Stimulated activated CD4-positive, alpha-beta T cell treated with anti-CD3 and anti-CD28 coated beads, Interleukin-12 subunit alpha, Interleukin-12 subunit beta, amount 100 ng/mL, for 48 hours (primary cell): Measurements from ENCODE around the gene PHF5A.
"Not testable (repeated sequence)": the region's sequence is repeated elsewhere in the genome, so short reads cannot be mapped to it uniquely, and the experiment has no call there.

Source experiments
- DNase-seq, 3 donors: peaks; one replicate each; pipeline ENCODE4 v3.0.0-alpha.2; 2020; ENCODE audit warnings: low read depth in 2 of 3, low spot score in 1 of 3

Gene PHF5A

DNA sequence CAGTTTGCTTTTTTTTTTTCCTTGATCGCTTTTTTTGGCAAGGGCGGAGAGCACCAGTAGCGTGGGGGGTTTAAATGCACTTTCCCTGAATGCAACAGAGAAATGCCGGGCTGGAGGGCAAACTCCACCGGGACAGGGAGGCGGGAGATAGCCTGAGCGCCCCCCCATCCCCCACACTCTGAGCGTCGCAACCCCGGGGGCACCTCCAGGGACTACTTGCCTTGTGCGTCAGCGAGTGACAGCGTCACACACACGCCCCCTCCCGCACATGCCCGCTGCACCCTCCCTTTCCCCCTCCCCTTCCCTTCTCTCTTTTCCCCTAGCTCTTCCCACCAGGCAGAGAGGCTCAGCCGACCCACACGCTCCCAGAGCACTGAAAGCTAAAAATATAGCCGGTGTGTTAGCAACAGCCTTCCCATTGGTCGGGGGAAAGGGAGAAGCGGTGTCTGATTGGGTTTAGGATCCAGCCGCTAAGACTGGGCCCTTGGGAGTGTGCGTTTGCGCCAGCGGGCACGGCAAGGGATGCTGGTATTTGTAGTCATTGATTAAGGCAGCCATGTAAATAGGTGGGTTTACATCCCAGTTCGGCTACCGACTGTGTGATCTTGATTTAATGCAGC, 20.2 kb downstream of the PHF5A start:
- peak; percentile 83 to 89 (median 85) for DNase-seq

DNA sequence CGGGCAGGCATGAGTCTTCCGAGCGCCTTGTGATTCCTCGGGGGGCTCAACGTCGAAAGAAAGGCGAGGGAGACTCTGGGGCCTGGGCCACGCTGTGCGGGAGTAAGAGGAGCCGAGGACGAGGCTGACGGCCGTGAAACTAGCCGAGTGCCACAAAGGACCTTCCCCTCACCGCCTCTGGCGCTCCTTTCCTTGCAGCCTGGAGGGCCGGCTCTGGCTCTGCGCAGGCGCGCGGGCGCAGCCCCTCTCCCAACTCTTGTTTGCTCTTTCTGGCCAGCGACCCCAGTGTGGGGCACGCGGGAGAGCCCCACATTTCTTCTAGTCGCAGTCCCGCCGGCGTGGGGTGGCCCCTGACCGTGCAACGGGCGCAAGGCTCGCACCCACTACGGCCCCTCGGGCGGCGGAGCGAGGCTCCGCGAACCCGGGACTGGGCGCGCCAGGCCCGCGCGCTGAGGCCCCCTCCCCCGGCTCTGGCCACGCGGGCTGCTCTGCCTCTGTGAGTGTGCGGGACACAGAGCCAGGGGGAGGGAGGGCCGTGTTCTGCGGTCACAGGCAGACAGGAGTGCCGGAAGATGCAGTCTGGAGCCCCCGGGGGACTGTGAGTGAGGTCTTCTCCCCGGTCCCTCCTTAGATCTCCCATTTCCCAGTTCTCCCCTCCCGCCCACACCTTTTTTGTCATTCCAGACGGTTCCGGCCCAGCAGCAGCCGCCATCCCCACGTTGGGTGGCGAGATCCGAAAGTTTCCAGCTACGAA, 20.9 kb downstream of the PHF5A start:
- peak; percentile 27 to 62 (median 46) for DNase-seq

DNA sequence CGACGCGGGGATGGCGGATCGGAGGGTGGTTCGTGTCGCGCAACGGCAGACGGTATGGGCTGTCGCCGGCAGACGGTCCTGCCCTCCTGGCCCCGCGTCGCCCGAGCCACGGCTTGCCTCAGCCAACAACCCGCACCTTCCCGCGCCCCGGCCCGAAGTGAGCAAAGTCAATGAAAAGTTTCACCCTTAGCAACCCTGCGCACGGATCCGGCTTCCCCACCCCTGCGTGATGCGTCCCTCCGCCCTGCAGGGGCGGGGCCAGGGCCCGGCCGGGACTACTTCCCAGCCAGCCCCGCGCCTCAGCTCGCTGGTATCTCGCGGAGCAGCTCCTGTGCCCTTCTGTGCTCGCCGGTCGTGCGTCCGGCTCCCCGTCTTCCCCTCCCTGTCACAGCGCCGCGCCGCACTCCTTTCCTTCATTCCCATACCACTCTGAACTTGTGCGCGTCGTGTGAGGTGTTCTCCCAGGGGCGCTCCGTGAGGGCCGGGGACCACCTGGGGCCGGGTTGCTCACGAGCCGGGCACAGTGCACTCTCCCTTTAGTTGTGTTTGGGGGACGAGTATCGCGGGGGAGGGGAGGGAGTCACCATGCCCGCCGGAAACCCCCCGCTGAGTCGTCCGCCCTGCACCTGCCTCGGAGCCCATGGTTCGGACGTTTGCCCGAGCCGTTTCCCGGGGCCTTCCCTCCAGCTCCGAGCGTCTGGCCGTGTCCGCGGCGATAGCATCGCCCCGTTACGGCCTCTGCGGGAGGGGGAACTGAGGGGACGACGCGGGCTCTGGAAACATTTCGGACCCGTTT, 21.7 kb downstream of the PHF5A start, which contains the start of gene TOB2:
Gene TOB2, minus strand, starts transcription at position 163 of the 796 bp plus-strand sequence. CDS start 9,456 bp downstream, outside the sequence.
- peak; percentile 92 to 94 (median 93) for DNase-seq

DNA sequence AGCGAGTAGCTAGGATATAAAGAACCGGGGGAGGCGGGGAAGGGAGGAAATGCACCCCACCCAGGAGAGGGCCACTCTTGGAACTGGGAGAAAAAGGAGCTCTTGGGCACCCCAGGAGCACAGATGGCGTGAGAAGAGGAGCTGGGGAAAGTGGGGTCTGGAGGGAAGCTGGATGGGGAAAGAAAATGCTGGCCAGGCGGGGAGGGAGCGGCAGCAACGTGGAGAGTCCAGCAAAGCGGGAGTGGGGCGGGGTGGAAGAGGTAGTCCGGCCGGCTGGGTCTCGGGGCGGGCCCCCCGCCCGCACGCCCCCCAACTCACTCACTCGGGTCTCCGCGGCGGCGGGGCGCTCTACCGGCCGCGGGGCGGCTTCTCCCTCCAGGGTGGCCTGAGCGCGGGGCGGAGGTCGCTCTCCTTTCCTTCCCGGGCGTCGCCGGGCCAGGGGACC, 22.4 kb downstream of the PHF5A start:
- DNase-seq = no peak

GRCh38 chr22:41445129-41446056, 23.1 kb downstream of the PHF5A start:
- peak in 2 of 3 donors; percentile 8 to 30 for DNase-seq

- DNase-seq = peak; percentile 84 to 87 (median 84)
Measured at GRCh38 chr22:41444360-41445128, 23.9 kb downstream of the PHF5A start.

- no peak for DNase-seq
Measured at GRCh38 chr22:41442240-41442792, 26.2 kb downstream of the PHF5A start.

DNA sequence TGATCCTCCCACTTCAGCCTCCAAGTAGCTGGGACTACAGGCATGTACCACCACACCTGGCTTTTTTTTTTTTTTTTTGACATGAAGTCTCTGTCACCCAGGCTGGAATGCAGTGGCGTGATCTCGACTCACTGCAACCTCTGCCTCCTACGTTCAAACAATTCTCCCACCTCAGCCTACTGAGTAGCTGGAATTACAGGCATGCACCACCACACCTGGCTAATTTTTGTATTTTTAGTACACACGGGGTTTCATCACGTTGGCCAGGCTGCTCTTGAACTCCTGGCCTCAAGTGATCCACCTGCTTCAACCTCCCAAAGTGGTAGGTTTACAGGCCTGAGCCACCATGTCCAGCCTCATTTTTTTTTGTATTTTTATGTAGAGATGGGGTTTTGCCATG, 28.0 kb downstream of the PHF5A start:
- not testable (repeated sequence) for DNase-seq

DNA sequence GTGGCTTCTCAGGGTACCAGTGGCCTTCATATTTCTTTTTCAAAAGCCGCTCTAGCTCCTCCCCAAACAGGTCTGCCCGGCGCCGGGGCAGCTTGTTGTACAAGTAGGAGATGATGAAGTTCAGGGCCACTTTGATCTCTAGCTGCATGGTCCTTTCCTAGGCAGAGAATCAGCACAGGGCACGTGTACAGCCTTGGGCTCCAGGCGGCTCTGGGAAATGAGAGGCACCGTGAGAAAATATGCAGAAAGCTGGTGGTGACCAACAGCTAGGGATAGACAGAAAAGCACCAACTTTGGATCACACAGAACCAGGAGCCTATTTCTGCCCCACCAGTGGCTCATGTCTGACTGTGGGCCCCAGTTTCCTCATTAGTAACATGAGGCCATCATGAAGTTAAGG, 31.3 kb downstream of the PHF5A start:
- DNase-seq = no peak

DNA sequence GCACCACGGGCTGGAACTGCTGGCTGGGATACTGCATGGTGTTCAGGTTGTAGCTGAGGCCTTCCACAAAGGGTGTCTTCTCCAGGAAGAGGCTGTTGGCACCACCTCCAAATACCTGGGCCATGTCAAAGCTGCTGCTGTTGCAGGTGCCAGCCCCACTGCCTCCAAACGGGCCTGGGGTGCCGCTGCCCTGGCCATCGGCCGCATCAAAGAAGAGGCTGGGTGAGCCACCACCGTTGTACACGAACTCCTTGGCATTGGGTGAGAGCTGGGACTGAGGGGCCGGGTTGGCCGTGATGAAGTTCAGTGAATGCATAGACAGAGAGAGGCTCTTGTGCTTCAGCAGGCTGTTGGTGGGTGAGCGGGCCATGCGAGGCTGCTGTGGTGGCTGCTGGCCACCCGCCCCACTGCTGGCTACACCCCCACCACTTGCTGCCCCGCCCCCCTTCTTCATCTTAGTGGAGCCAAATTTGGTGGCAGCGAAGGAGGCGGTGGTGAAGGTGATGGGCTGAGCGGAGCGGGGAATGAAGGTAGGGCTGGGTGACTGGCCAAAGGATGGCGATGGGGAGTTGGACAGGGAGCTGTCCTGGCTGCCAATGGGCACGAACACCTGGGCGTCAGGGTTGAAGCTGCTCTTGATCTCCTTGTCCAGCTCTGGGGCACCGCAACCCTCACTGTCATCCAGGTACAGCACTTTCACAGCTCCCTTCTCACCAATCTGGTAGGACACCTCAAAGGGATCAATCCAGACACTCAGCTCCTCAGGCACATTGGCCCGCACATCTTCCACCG, 32.0 kb downstream of the PHF5A start:
- DNase-seq = no peak

DNA sequence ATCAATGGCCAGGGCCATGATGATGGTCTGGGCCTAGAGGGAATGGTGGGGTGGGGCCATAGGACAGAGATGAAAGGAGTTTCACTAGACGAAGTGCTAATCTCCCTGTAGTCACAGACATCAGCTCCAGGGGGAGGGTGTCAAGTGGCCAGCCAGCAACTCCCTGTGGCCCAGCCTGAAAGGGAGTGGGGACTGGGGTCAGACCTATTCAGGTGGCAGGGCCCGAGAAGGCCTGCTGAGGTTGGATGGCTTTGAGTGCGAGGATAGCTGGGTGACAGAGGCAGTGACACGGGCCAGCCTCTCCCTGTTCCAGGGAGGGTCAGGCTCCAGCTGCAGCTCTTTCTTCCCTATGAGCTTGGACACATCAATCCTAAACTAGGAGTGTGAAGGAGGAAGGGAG, 32.9 kb downstream of the PHF5A start:
- no peak for DNase-seq

DNA sequence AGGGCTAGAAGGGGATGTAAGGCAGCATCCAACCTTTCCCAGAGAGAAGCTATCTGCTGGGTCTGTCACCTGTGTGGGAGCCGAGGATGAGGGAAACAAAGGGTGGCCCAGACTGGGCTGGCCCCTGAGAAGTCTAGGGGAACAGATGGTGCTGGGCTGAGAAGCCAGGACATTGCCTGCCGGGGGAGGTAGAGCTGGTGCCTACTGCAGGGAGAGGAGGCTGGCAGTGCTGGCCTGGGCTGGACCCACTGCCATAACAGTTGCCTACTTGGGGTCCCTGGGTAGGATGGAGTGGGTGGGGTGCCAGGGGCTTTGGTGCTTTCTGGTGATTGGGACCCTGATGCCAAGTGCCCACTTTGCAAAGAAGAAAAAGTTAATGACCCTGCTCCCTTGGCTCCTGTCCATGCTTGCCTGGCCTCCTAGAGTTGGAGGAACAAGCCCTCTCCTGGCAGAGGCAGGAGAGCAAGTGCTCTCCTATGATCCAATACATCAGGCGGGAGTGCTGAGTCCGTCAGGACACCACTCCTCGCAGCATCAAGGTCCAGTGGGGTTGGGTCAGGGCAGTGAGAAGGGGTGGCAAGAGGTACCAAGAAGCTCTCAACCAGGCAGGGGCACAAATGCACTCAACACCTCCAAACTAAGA, 34.0 kb downstream of the PHF5A start:
- not testable (repeated sequence) for DNase-seq

GRCh38 chr22:41433480-41433879, 35.0 kb downstream of the PHF5A start:
- DNase-seq = not testable (repeated sequence)

DNA sequence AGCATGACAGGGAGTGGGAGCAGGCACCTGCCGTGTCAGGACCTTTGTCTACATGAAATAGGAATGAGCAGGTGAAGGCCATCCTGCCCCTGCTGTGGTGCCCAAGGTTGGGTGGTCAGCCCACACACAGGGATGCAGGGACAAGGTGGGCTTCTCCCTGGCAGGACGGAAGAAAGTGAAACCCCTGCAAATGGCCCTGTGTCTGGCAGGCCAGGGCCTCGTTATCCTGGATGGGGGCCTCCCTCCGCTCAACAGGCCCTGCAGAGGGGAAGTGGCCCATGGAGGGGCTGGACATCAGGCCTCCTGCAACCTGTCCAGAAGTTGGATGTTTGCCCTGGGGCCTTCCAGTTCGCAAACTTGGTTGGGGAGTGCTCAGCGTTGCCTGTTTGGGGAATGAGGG, 36.8 kb downstream of the PHF5A start:
- no peak for DNase-seq

- DNase-seq = no peak
Measured at GRCh38 chr22:41429951-41430332, 38.5 kb downstream of the PHF5A start.

GRCh38 chr22:41429232-41429950, 39.1 kb downstream of the PHF5A start:
- no peak for DNase-seq

GRCh38 chr22:41425660-41426365, 42.7 kb downstream of the PHF5A start:
- DNase-seq = no peak
